IMR-90 (cell line): ENCODE measurements around the gene TBC1D22B.

Source experiments
- BHLHE40 ChIP-seq: fragments of 150-350 bp; IDR thresholded peaks from 2 replicates; pipeline ENCODE4 v1.6.1; 2016; ENCODE audit warnings: mild to moderate bottlenecking, low read depth, low read length
- CTCF ChIP-seq: conservative IDR thresholded peaks from 2 replicates; pipeline ENCODE4 v1.5.1; 2012; ENCODE audit warnings: mild to moderate bottlenecking, low read depth, low read length, improper control_type of control experiment
- MAFK ChIP-seq: IDR thresholded peaks from 2 replicates; pipeline ENCODE4 v1.6.1; 2012; ENCODE audit warnings: low read depth, low read length, improper control_type of control experiment
- POLR2A ChIP-seq: IDR thresholded peaks from 2 replicates; pipeline ENCODE4 v1.6.1; 2012; ENCODE audit warnings: mild to moderate bottlenecking, low read depth, low read length
- RAD21 ChIP-seq: IDR thresholded peaks from 2 replicates; pipeline ENCODE4 v1.6.1; 2012; ENCODE audit warnings: low read length, improper control_type of control experiment

- no peak for TF ChIP-seq CTCF
- TF ChIP-seq BHLHE40, result no peak
- TF ChIP-seq RAD21, result no peak
- TF ChIP-seq POLR2A, result no peak
- no peak for TF ChIP-seq MAFK
Measured at GRCh38 chr6:37287519-37288157, 30.1 kb downstream of the TBC1D22B start.
